HFFc6 (cell line): Measurements from ENCODE around the gene UPB1. TPM values are rescaled to one million over a fixed set of nuclear protein-coding genes. Genes with fewer than 3 reads are reported as not detected.
A peak's percentile ranks its signal among the peaks of the same experiment; 100 is the strongest.

Experiments used
- DNase-seq: peaks from one replicate; pipeline ENCODE4 v3.0.0-alpha.2; 2018
- H3K27ac Mint-ChIP-seq: 2 replicates; pipeline ENCODE4 v1.8.0; 2020; ENCODE audit warnings: mild to moderate bottlenecking, mixed read lengths
- H3K27me3 Mint-ChIP-seq: 2 replicates; pipeline ENCODE4 v1.8.0; 2021; ENCODE audit warnings: mild to moderate bottlenecking, moderate library complexity, mixed read lengths; ENCODE audit not compliant: insufficient read depth
- H3K36me3 Mint-ChIP-seq: 2 replicates; pipeline ENCODE4 v1.8.0; 2021; ENCODE audit warnings: low read depth, mixed read lengths
- H3K4me1 Mint-ChIP-seq: 2 replicates; pipeline ENCODE4 v1.8.0; 2020; ENCODE audit warnings: low read depth, mixed read lengths
- H3K4me3 Mint-ChIP-seq: 2 replicates; pipeline ENCODE4 v1.8.0; 2020; ENCODE audit warnings: mild to moderate bottlenecking, moderate library complexity, mixed read lengths
- H3K9me3 Mint-ChIP-seq: 2 replicates; pipeline ENCODE4 v1.8.0; 2020; ENCODE audit warnings: mild to moderate bottlenecking, mixed read lengths
- CTCF ChIP-seq: fragments of 200-600 bp; sonication (generic); IDR thresholded peaks from 2 replicates; pipeline ENCODE4 v1.5.0; 2021; ENCODE audit warnings: antibody characterized with exemption, mild to moderate bottlenecking
- total RNA-seq, 6 experiments: library from RNA; stranded (reverse); fragmentation: NEBNext Ultra II Directional; extraction: Animal tissue kit (Norgen Biotek cat#: 25700); gene quantifications; 2 replicates in 1 of 6; 3 replicates in 5 of 6; pipeline ENCODE4 v1.2.3, GENCODE V29; 2021

UPB1 gene
- total RNA-seq, 6 experiments from 2014 or later = 0.07 to 0.14 (median 0.12) TPM; not detected in 2

GRCh38 chr22:24503843-24504338 lies 8.8 kb downstream of the UPB1 start:
- no peaks in the 10 kb centered on the region for H3K36me3 Mint-ChIP-seq
- H3K4me1 Mint-ChIP-seq = peaks cover 32% of the 10 kb centered on the region
- H3K4me3 Mint-ChIP-seq = no peak overlapping the region
- H3K27ac Mint-ChIP-seq = no peak overlapping the region
- H3K9me3 Mint-ChIP-seq = no peaks in the 10 kb centered on the region
- H3K27me3 Mint-ChIP-seq = peaks cover 14% of the 10 kb centered on the region
- DNase-seq = no peak
- TF ChIP-seq CTCF = no peak

- no peak for TF ChIP-seq CTCF
- no peak for DNase-seq
- H3K4me1 Mint-ChIP-seq = peaks cover 32% of the 10 kb centered on the region
- no peak overlapping the region for H3K27ac Mint-ChIP-seq
- H3K36me3 Mint-ChIP-seq = no peaks in the 10 kb centered on the region
- no peaks in the 10 kb centered on the region for H3K9me3 Mint-ChIP-seq
- peaks cover 13% of the 10 kb centered on the region for H3K27me3 Mint-ChIP-seq
- H3K4me3 Mint-ChIP-seq = no peak overlapping the region
Observed at GRCh38 chr22:24504540-24504939, 9.4 kb downstream of the UPB1 start.

- Mint-ChIP-seq H3K27ac (no peak overlapping the region), H3K27me3 (peaks cover 15% of the 10 kb centered on the region), H3K36me3 (no peaks in the 10 kb centered on the region), H3K9me3 (no peaks in the 10 kb centered on the region), H3K4me1 (peaks cover 32% of the 10 kb centered on the region), H3K4me3 (no peak overlapping the region)
- no peak for DNase-seq
- TF ChIP-seq CTCF = no peak
Observed at GRCh38 chr22:24504956-24505736, 10.0 kb downstream of the UPB1 start.

GRCh38 chr22:24506802-24507438 lies 11.8 kb downstream of the UPB1 start:
- TF ChIP-seq CTCF = no peak
- peaks cover 49% of the 10 kb centered on the region for H3K4me1 Mint-ChIP-seq
- DNase-seq = peak; percentile 23
- no peaks in the 10 kb centered on the region for H3K9me3 Mint-ChIP-seq
- no peak overlapping the region for H3K4me3 Mint-ChIP-seq
- H3K36me3 Mint-ChIP-seq = no peaks in the 10 kb centered on the region
- H3K27me3 Mint-ChIP-seq = peaks cover 15% of the 10 kb centered on the region
- no peak overlapping the region for H3K27ac Mint-ChIP-seq

- no peaks in the 10 kb centered on the region for H3K9me3 Mint-ChIP-seq
- no peak for TF ChIP-seq CTCF
- H3K4me1 Mint-ChIP-seq = peaks cover 46% of the 10 kb centered on the region
- H3K27ac Mint-ChIP-seq = no peak overlapping the region
- H3K27me3 Mint-ChIP-seq = peaks cover 15% of the 10 kb centered on the region
- no peak overlapping the region for H3K4me3 Mint-ChIP-seq
- DNase-seq = no peak
- no peaks in the 10 kb centered on the region for H3K36me3 Mint-ChIP-seq
Observed at GRCh38 chr22:24507716-24508115, 12.6 kb downstream of the UPB1 start.
